Measurements from ENCODE around the gene SORCS1.

- TF ChIP-seq CTCF (IDR thresholded peaks at IDR 0.05): no peak
- no peak for TF ChIP-seq POLR2A (IDR thresholded peaks at IDR 0.05)
Observed at GRCh38 chr10:106560925-106561640, 603.4 kb downstream of the SORCS1 start.
